Kidney (tissue), 14 donors: ENCODE results near the gene CYP19A1. TPM values are rescaled to one million over a fixed set of nuclear protein-coding genes. Genes with fewer than 3 reads are reported as not detected.

Experiments used
- DNase-seq, 5 donors: peaks; one replicate each; pipeline ENCODE4 v3.0.0-alpha.2; 2013 to 2020
- FAIRE-seq: peaks from 2 replicates; lab custom pipeline; 2012; peaks lifted over from hg19 to GRCh38; lab: Jason Lieb, UNC
- H3K27ac ChIP-seq, 2 donors: one replicate each; pipeline ENCODE4 v1.7.0; 2013; ENCODE audit warnings: low read depth in 2 of 2, low read length in 2 of 2, inconsistent platforms in 1 of 2
- H3K27me3 ChIP-seq: one replicate; pipeline ENCODE4 v1.7.1; 2013; ENCODE audit warnings: low read length, inconsistent platforms; ENCODE audit not compliant: control insufficient read depth, insufficient read depth
- H3K36me3 ChIP-seq, 3 donors: one replicate each; pipeline versions ENCODE4 v1.7.0 to v1.7.1; 2013; ENCODE audit warnings: low read length in 3 of 3, control low read depth in 1 of 3, inconsistent platforms in 1 of 3; ENCODE audit not compliant: insufficient read depth in 3 of 3, control insufficient read depth in 2 of 3
- H3K4me1 ChIP-seq, 3 donors: one replicate each; pipeline versions ENCODE4 v1.7.0 to v1.7.1; 2013; ENCODE audit warnings: low read length in 3 of 3, inconsistent platforms in 1 of 3, low read depth in 1 of 3; ENCODE audit not compliant: control insufficient read depth in 2 of 3, insufficient read depth in 2 of 3
- H3K4me3 ChIP-seq, 3 donors: one replicate each; pipeline versions ENCODE4 v1.7.0 to v1.8.1; 2013; ENCODE audit warnings: low read length in 3 of 3, control low read depth in 1 of 3, inconsistent platforms in 1 of 3
- H3K9ac ChIP-seq, 3 donors: one replicate each; pipeline versions ENCODE4 v1.7.0 to v1.7.1; 2013; ENCODE audit warnings: low read length in 3 of 3, control low read depth in 1 of 3, inconsistent platforms in 1 of 3
- H3K9me3 ChIP-seq, 3 donors: one replicate each; pipeline versions ENCODE4 v1.7.0 to v1.7.1; 2013; ENCODE audit warnings: low read length in 3 of 3, control low read depth in 1 of 3, inconsistent platforms in 1 of 3; ENCODE audit not compliant: control insufficient read depth in 2 of 3, insufficient read depth in 1 of 3
- CTCF ChIP-seq: IDR thresholded peaks from 3 replicates; pipeline ENCODE4 v1.5.1; 2012; ENCODE audit warnings: mild to moderate bottlenecking, moderate library complexity, borderline replicate concordance; ENCODE audit not compliant: insufficient read depth; ENCODE audit errors: extremely low read depth
- intact Hi-C: fragments of 100-400 bp; cut with DNase I; formaldehyde crosslinking; loops from one replicate; pipeline ENCODE4 v1.11.1; 2022
- polyA plus RNA-seq: library from polyadenylated mRNA; stranded (reverse); fragments of 350-450 nt; fragmentation: Illumina TruSeq; extraction: RNeasy Lipid Tissue Mini Kit (QIAGEN cat#74804); gene quantifications from one replicate; pipeline ENCODE4 v1.2.3, GENCODE V29; 2014; ENCODE audit warnings: low read depth, low replicate concordance; ENCODE audit not compliant: insufficient read depth
- total RNA-seq: library from RNA; stranded (reverse); fragmentation: NEBNext Ultra II Directional; extraction: Animal tissue kit (Norgen Biotek cat#: 25700); gene quantifications from one replicate; pipeline ENCODE4 v1.2.1, GENCODE V29; 2021
- donor health status: control.
- donor health status: control.
- donor health status: control.
- donor health status: control.
- donor health status: control.
- donor health status: DM: yes; HTN: yes; CAD: no.
- donor health status: Normal renal cell carcinoma (clear cell type).

CYP19A1 gene
- total and polyA plus RNA-seq, 2 donors from 2014 or later = 0.50 TPM; not detected in 1

GRCh38 chr15:51335087-51335486, 3.3 kb downstream of the CYP19A1 start:
- Histone ChIP-seq H3K36me3 (no peaks in the 10 kb centered on the region), H3K27me3 (no peaks in the 10 kb centered on the region), H3K4me3 (no peak overlapping the region), H3K9ac (no peak overlapping the region), H3K27ac (no peak overlapping the region), H3K4me1 (no peaks in the 10 kb centered on the region), H3K9me3 (no peaks in the 10 kb centered on the region)
- intact Hi-C loops = no loop called here
- no peak for DNase-seq
- FAIRE-seq = no peak
- no peak for TF ChIP-seq CTCF

- intact Hi-C loops = no loop called here
- no peak overlapping the region for H3K27ac ChIP-seq
- H3K9me3 ChIP-seq = no peaks in the 10 kb centered on the region
- no peaks in the 10 kb centered on the region for H3K27me3 ChIP-seq
- H3K4me1 ChIP-seq = no peaks in the 10 kb centered on the region
- no peak overlapping the region for H3K9ac ChIP-seq
- no peak for DNase-seq
- H3K4me3 ChIP-seq = no peak overlapping the region
- no peak for TF ChIP-seq CTCF
- FAIRE-seq = no peak
- H3K36me3 ChIP-seq = no peaks in the 10 kb centered on the region
Observed at GRCh38 chr15:51334011-51334451, 4.4 kb downstream of the CYP19A1 start.

- no peak for DNase-seq
- H3K36me3 ChIP-seq = no peaks in the 10 kb centered on the region
- no peak for FAIRE-seq
- no peak overlapping the region for H3K4me3 ChIP-seq
- H3K9me3 ChIP-seq = no peaks in the 10 kb centered on the region
- no peak overlapping the region for H3K27ac ChIP-seq
- intact Hi-C loops = no loop called here
- TF ChIP-seq CTCF = no peak
- no peaks in the 10 kb centered on the region for H3K27me3 ChIP-seq
- H3K9ac ChIP-seq = no peak overlapping the region
- H3K4me1 ChIP-seq = no peaks in the 10 kb centered on the region
Observed at GRCh38 chr15:51333571-51333970, 4.8 kb downstream of the CYP19A1 start.
